ENCODE data around the gene CLP1.
A peak's percentile ranks its signal among the peaks of the same experiment; 100 is the strongest.

The CLP1 gene

DNA sequence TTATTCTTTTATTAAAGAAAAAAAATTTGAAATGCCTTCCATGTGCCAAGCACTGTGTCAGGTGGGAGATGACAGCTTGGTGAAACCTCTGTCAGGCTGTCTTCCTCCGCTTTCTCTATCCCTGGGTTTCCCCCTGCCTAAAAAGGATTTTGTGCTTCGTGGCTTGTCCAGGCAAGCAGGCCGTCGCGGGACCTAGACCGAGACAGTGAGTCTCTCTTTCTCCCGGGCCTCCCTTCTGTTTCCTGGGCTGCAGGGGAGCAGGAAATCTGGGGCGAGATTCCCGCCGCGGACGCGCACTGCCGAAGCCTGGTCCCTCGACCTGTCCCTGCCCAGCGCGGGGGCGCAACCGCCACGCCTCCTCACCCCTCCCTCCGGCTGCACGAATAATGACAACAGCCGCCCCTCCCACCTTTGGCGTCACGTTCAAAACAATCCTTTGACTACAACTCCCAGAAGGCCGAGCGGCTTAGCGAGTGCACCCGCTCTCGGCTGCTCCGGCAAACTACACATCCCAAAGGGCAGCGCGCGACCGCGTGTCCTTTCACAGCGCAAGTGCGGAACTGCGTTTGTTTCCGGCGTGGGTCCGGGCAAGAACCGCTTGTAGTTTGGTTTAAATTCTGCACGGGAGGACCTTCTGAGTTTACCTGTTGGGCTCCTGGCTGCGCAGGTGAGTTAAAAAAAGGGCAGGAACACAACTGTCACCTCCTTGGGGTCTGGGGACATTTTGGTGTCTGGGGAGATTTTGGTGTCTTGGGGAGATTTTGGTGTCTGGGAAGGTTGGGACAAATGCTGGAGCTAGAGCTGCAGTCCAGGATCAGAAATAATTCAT, at the start of gene CLP1:
CLP1 (plus strand) TSS at position 569 of the 829 bp plus-strand sequence. CDS start 1,715 bp downstream, outside the sequence.
- H3K27ac ChIP-seq = peak within 1 kb of the TSS; percentile 53
- TF ChIP-seq CTCF (IDR thresholded peaks at IDR 0.05) = no peak
- no peak for TF ChIP-seq ZFX (IDR thresholded peaks at IDR 0.05; ENCODE audit: borderline replicate concordance)

GRCh38 chr11:57610170-57610569, 47.4 kb upstream of the CLP1 start:
- no peak overlapping the region for H3K27ac ChIP-seq
- TF ChIP-seq ZFX (IDR thresholded peaks at IDR 0.05; ENCODE audit: borderline replicate concordance) = no peak
- no peak for TF ChIP-seq CTCF (IDR thresholded peaks at IDR 0.05)

DNA sequence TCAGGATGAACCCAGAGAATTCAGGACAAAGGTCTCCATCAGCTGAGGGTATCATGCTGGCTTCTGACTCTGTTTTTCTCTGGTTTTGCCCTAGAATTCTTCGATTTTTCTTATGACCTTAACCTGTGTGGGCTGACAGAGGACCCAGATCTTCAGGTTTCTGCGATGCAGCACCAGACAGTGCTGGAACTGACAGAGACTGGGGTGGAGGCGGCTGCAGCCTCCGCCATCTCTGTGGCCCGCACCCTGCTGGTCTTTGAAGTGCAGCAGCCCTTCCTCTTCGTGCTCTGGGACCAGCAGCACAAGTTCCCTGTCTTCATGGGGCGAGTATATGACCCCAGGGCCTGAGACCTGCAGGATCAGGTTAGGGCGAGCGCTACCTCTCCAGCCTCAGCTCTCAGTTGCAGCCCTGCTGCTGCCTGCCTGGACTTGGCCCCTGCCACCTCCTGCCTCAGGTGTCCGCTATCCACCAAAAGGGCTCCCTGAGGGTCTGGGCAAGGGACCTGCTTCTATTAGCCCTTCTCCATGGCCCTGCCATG, 43.3 kb upstream of the CLP1 start:
- TF ChIP-seq CTCF (IDR thresholded peaks at IDR 0.05) (no peak), ZFX (IDR thresholded peaks at IDR 0.05; ENCODE audit: borderline replicate concordance) (no peak)

DNA sequence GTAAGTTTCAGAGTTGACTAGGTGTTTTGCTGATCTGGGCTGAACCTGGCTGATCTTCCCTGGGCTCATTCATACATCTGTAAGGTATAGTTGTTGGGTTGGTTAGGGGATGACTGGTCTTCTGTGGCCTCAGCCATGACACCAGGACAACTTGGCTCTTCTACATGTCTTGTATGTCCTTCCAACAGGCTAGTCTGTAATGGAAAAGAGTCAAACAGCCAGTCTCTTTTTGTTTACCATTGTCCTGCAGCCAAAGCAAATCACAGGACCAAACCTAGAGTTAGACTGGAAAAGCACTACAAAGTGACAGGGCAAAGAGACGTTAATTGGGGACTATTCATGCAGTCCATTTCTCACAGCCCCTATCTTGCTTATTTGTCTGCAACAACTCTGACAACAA, 42.3 kb upstream of the CLP1 start:
- TF ChIP-seq CTCF (IDR thresholded peaks at IDR 0.05) = no peak
- no peak overlapping the region for H3K27ac ChIP-seq

More for the DNA sequence above, 43.3 kb upstream of the CLP1 start:
- H3K27ac ChIP-seq = no peak overlapping the region

GRCh38 chr11:57616595-57616994, 41.0 kb upstream of the CLP1 start:
- no peak overlapping the region for H3K27ac ChIP-seq
- no peak for TF ChIP-seq ZFX (IDR thresholded peaks at IDR 0.05; ENCODE audit: borderline replicate concordance)
- no peak for TF ChIP-seq CTCF (IDR thresholded peaks at IDR 0.05)

DNA sequence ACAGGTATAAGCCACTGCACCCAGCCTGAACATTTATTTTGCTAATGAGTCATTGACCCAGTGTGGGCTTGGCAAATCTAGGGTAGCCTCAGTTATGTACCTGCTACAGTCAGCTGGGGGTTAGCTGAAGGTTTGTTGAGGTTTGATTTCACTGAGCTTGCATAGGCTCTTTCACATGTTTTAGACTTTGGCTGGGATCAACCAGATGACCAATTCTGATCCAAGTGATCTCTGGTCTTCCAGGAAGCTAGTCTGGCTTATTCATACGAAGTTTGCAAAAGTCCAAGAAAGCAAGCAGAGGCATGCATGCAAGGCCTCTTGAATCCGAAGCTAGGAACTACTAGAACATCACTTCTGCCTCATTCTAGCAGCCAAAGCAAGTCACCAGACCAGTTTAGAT, 39.1 kb upstream of the CLP1 start:
- TF ChIP-seq ZFX (IDR thresholded peaks at IDR 0.05; ENCODE audit: borderline replicate concordance) (no peak), CTCF (IDR thresholded peaks at IDR 0.05) (no peak)
- no peak overlapping the region for H3K27ac ChIP-seq

GRCh38 chr11:57619331-57619730, 38.2 kb upstream of the CLP1 start:
- no peak overlapping the region for H3K27ac ChIP-seq
- TF ChIP-seq ZFX (IDR thresholded peaks at IDR 0.05; ENCODE audit: borderline replicate concordance) (no peak), CTCF (IDR thresholded peaks at IDR 0.05) (peak; percentile 18; the same call in 1 of the 2 replicates)
